Hematopoietic multipotent progenitor cell treated with erythropoietin and hydrocortisone succinate and interleukin-3 and kit ligand, for 15 days (in vitro differentiated cells): ENCODE measurements around the gene SLCO3A1.

Experiments
- DNase-seq: peaks from one replicate; pipeline ENCODE4 v3.0.0-alpha.2; 2015; ENCODE audit warnings: low spot score

Gene SLCO3A1

DNA sequence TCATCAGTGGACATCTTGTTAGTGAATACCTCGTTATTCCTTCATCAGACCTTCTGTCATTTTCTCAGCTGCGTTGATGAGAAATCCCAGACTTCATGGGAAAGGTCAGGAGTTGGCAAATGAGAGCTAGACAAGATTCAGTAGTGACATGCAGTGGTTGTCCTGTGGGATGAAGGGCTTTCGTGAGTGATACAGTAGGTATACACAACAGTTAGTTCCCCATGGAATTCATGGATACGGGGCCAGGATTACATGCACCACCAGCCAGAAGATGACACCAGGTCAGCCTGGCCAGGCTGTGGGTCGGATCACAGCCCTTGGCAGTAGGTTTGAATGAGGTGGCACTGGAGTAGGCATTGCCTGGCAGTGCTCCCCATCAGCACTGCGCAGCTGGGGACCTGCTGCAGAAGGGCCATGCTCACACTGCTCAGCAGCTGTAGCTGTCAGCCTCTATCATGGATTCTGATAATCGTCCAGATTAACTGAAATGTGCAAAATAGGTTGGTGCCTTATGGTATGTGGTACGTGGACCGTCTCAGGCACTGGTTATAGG is 150.1 kb downstream of the SLCO3A1 start:
- DNase-seq = no peak

DNA sequence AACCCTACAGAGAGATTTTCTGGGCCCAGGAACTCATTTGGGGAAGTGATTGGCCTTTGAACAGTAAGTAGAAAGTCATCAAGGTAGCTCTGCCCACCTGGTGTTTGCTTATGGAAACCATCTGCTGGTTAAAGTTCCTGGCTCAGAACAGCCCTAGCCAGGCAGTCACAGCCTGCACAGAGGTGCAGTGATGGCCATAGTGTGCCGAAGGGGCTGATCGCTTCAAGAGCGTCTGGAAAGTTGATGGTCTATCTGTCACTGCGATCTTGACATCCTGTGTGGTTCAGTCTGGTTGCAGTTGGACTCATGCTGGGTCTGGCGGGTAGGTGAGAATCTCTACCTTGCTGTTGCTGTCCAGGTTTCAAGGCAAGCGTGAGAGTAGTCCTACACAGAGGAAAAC is 151.6 kb downstream of the SLCO3A1 start:
- no peak for DNase-seq

DNA sequence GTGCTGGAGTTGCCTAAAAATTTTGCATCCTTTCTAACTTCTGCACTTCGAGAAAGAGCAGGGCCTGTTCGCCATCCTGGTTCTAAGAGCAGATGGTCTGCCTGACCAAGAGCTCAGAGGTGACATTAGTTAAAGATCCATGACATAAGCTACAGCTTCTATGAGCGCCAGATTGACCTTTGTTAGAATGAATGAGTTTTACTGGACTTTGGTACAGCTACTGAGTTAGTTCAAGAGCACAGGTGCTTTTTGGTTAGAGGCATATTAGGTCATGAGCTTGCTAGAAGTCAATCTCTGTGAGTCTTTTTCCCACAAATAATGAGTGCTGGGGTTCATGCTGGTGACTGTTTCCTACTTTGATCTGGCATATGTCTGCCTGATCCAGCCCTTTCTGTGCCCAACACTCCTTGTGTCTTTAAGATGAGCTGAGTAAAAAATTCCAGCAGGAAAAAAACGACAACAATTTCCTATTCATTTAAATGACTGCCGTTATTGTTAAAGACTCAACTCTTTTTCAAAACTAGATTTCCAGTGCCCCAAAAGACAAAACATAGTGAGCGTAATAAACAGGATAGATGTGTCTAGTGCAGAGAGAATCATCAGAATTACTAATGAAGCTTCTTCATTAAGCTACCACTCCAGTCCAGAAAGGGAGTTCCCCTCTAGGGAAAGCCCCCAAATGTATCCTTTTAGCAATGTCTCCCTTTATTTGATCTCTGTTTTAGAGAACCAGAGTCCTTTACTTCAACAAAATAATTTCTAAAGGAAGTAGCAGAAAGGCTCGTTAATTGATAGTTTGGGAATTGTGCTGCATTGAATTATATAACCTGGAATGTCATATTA is 152.9 kb downstream of the SLCO3A1 start:
- DNase-seq = no peak

DNA sequence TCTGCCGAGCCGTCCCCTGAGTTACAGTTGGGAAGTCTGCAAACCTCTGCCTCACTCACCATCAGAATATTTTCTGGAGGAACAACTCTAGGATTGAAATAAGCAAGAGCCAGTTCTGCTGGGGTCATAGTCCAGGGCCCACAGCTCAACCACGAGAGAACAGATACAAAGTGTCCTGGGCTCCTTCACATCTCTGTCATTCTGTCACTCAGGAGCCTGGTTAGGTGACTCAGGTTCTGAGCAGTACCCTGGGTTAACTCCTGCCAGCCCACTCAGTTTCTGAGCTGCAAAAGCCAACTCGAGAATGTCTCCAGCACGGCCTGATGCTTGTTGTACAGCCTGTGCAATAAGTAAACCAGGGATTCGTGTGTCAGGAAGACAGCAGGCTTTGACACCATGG is 155.7 kb downstream of the SLCO3A1 start:
- no peak for DNase-seq

DNA sequence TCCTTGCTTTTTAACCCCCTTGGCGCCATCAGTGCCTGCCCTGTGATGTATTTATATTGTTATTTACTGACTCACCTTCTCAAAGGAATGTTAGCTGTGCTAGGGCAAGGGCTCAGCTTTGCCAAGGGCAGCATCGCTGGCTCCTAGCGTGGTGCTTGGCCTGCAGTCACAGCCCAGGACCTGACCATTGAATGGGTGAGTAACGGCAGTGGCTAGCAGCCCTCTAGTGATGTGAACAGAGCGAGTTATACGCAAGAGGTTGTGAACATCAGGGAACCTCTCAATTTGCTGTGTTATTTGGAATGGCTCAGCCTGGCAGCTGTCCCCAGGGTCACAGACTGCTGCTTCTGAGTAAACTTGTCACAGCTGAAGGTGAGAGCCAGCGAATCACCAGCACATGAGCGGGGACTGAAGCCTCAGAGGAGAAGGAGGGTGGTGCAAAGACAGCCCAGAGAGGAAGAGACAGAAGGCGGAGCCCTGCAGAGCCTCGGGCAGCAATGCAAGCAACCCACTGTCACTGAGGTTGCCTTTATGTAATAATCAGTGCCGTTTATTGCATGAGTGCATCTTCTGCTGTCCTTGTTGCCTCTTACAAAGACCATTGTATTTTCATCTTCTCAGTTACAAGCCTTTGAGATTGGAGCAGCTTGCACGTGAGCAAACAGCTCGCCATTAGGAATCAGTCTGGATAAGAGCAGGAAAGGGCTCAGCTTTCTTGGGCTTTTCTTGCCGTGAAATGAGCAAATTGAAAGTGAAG is 158.3 kb downstream of the SLCO3A1 start:
- no peak for DNase-seq

DNA sequence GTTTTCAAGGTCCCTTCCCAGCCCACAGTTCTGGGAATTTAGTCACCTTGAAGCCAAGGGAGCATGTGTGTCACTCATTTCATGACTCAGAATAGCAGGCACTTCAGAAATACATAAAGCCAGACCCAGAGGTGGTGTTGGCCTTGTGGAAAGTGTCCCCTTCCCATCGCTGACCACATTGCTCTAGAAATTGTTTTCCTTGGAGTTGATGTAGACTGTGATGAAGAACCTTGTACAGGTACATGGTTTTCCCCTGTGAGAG is 158.8 kb downstream of the SLCO3A1 start:
- no peak for DNase-seq

DNA sequence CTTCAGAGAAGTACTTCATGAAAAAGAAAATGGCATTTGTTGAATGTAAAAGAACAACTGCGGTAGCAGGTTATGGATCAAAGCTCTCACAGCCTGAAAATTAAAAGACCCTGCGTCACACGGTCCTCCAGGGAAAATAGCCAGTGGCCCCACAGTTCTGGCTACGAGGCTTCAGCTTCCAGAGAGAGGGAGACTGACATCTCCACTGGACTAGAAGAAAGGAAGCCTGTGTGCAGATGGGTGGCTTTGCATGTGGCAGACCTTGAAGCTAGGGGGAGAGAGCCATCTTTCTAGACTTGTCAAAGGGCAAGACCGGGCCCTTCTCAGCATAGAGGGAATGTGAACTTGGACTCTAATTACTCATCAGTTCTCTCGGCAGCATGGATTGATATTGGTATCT is 159.4 kb downstream of the SLCO3A1 start:
- DNase-seq = no peak

DNA sequence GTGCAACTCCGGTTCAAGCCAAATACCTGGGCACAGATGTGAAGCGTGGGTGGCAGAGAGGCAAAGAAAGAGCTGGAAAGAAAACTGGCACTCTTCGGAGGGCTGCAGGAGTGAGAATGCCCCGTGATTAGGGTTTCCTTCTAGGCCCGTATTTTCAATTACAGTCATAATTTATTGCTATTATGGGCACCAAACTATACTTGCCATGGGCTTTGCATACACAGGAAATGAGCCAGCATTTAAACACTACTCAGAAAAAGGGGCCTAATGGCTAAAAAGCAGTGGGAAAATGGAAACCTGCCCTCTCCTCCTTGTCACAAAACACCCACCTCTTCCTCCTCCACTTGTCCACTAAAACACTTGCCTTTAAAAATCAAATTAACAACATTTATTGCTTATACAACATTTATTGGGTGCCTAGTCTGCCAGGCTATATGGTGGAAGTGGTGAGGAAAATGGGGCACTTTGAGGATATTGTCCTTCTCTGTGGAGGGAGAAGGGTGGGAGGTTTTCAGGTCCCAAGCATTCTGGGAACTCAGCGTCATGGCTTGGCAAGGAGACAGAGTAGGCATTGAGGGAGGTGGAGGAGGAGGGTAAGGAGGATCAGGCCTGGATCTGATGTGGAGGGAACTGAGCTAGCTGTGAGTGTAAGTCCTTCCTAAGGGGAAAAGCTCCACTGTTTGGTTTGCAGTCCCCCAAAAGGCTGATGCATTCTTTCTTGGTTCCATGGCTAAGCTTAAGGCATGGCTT is 160.9 kb downstream of the SLCO3A1 start:
- no peak for DNase-seq

DNA sequence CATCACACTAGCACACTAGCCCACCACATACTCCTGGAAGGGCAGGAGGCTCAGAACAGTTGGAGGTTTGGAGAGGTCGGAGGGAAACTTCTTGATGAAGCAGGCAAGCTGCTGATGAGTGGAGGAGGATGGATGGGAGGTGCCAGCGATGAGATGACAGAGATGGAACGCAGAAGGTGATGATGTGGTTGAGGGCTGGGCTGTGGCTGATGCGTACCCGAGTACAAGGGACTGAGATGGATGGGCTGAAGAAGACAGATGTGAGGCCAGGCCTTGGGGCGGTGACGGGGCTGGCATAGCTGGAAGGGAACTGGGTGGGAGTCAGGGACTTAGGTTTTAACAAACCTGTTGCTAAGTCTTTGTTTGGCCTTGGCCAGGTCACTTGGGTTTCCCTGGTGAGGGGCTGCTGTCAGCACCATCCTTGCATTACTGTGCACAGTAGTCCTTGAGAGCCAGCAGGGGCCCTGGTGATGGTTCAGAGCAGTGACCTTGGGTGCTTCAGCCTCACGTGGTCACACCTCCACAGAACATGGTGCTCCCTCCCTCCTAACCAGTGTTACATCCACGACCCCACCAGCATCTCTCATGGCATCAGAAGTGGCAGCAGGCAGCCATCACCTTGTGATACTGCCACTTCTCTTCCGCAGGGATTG is 164.5 kb downstream of the SLCO3A1 start:
- DNase-seq = no peak

DNA sequence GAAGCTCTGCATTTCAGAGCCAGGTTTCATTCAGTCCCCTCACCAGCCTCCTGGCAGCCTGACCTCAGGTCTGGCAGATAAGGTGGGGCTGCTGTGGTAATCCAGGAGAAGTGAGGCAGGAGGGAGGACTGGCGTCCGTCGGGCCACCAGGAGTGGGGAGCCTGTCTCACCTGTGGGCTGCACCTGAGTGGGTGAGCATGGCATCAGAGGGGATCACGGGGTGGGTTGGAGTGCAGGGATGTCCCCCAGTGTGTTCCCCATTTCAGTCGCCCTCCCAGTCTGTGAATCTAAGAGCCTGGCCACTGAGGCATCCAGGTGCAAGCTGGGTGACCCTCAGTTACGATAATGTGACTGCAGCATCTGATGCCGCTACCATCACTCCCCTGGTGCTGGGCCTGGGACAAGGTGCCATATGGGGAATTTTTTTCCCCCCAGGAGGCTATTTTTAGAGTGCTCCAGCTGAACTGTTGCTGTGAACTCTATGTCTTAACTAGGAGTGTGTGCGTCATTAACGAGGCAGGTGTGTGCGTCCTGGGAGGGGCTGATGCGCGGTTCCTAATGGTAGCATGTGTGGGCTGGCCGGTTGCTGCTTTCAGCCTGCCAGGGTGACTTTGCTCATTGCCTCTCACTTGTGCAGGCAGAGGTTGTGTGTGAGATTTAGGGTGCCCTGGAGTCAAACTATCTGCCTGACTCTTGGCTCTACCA is 165.2 kb downstream of the SLCO3A1 start:
- no peak for DNase-seq

DNA sequence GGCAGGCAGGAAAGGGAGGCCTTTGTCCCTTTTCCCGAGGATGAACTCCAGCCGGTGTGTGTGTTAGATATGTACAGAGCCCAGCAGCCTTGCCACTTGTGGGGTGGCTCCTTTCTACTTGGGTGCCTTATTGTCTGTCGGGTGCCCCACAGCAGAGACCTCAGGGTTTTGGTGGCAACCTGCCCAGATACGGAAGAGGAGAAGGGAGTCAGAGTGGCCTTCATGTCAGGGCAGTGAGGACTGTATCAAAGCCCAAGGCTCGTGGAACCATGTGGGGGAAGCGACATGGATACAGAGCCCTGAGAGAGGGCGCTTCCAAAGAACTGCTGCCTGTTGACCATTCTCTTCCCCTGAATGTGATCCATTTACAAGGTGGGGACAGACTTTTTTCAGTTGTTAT is 166.2 kb downstream of the SLCO3A1 start:
- DNase-seq = no peak

DNA sequence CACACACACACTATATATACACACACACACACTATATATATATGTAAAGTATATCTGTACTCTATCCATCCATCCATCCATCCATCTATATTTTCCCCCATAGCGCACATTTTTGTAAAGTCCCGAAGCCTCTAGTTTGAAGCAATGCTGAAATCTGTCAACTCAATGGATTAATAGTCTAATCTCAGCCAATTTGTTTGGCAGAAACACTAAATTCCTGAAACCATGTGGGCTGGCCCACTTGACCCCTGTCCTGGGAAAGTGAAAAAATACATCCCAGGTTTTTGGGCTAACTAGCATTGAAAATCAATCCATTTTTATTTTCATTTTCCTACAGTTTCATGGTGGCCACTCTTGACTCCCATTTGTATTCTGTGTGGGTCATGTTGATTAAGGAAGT is 166.7 kb downstream of the SLCO3A1 start:
- no peak for DNase-seq

DNA sequence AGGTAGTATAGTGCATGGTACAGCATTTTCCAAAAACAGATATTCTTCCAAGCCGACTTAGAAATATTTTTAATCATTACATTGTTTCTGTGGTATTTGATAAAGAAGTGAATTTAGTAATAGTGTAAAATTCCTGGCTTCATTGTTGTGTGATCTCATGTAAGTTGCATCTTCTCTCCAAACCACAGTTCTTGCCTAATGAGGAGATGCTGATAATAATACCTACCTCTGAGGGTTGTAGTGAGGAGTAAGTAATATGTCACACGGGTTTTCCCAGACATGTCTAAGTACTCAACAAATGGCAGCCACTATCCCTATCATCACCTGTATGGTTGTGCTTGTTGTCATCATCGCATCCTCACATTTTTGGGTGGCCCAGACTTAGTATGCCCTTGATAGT is 167.3 kb downstream of the SLCO3A1 start:
- DNase-seq = no peak

DNA sequence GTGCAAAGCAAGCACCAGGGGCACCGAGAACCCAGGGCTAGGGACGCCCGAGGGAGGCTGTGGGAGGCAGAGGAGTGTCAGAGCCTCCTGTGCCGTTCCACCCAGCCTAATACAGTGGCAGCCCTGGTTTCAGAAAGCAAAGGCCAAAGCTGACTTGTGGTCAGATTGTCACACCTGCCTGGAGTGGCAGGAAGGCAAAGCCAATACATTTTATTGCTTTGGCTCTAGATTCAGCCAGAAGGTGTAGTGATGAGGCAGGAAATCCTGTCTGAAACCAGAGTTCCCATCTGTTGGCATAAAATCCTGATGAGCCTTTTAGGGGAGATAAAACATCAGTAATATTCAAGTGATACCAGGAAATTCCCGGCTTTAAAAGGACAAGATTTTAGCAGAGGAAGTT is 168.3 kb downstream of the SLCO3A1 start:
- no peak for DNase-seq

DNA sequence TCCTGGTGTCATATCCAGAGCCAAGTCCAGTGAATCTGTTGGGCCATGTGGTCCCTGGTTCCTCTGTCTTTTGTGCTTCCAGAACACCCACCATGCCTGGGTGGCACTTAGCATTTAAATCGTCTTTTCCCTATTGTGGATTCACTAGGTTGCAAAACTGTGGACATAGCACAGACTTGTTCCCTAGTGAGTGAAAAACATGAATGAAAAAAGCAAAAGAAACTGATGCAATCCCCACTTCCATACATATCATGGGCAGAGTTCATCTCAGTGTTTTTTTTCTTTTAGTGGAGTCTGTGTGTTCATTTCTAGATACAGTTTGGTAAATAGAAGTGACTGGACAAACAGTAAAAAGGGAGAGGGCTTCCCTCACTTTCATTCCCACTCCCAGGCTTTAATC is 170.5 kb downstream of the SLCO3A1 start:
- no peak for DNase-seq

DNA sequence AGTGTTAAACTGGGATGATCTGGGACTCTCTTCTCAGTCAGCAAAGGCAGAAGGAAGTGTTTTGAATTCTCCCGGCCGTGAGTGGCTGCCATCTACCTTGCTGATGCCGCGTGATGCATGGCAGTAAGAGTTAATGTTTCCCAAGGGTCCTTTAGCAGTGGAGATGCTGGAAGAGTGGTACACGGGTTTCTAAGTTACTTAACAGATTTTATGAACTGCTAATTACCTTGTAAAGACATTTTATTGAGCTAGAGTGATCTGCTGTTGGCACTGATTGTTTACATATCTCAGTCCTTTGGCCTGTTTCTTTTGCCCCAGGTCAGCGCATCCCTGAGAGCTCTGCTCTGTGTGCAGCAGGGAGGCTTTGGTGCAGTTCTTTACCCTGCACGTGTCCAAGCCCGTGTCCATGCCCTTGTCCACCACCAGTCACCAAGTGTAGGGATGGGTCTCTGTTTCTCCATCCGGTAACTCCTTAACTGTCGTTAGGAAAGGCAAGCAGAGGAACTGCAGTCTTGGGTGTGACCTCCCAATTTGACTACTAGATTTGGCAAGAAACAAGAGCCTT is 172.3 kb downstream of the SLCO3A1 start:
- no peak for DNase-seq

DNA sequence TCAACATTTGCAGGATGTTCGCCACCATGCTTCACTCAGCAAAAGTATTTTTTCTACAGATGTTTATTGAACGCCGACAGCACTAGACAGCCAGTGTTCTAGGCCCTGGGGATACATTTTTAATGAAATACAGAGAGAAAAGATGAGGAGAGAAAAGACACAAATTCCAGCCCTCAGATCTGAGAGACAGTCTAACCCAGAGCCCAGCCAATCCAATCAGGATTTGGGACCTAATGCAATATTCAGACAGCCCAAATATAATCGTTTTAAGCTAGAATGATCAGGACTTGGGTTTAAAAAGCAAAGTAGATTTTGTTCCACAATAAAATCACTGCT is 174.8 kb downstream of the SLCO3A1 start:
- DNase-seq = no peak

DNA sequence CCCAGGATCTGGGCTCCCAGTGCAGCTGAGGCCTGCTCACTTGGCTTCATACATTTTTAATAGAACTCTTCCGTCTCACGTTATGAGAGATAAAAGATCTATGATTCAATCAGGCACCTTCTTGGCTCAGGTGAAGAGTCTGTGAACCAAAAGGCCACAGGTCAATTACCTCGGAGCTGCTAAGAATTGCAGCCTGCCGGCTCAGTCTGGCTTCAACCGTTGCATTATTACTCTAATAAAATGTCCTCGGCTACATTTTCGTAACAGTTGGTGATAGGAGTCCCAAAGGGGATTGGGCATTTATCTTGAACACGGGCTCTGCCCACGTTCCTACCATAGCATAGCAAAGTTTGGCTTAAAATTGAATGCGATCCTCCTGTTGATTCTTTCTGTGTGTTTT is 176.3 kb downstream of the SLCO3A1 start:
- DNase-seq = no peak

DNA sequence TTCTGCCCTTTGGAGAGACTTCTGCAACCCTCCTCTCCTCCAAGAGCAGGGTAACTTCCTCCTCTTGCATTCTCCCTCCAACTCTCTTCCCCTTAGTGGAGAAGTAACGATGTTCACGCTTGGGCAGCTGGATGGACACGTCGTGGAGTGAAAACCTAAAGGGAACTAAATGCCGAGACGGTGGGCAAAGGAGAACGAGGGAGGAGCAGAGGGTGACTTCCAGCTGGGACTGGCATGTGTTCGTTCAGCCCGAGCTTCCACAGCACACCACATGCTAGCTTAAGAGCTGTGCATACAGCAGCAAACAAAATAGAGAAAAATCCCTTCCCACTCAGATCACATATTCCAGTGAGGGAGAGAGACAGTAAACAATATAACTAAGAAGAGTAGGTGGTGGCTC is 179.8 kb downstream of the SLCO3A1 start:
- no peak for DNase-seq

DNA sequence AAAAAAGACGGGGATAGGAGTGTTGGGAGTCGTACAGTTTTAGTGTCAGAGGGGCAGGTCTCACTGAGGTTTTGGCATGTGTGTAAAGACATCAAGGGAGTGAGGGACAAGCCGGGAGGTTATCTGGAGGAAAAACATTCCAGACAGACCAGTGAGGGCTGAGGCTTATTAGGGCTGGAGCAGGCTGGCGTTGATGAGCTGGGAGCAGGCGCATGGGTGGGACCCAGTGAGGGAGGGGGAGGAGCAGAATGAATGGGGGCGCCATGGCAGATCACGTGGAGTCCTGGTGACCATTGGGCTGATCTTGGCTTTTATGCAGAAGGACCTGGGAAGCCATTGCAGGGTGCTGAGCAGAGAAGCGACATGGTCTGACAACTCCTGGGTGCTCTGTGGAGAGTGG is 180.2 kb downstream of the SLCO3A1 start:
- DNase-seq = no peak

DNA sequence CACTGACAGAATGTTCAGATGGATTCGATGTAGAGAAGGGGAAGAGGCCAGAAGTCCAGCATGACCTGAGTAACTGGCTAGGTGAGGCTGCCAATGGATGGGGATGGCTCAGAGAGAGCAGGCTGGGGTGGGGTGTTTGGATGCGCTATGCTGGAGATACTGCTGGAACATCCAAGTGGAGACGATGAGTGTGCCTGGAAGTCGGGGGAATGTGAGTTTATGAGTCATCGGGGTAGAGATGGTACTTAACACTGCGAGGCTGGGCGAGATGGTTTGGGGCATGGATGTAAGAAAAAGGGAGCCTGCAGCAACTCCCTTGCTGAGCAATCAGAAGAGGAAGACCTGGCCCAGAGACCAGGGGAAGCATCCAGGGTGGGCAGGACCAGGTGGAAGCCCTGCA is 180.7 kb downstream of the SLCO3A1 start:
- DNase-seq = no peak

DNA sequence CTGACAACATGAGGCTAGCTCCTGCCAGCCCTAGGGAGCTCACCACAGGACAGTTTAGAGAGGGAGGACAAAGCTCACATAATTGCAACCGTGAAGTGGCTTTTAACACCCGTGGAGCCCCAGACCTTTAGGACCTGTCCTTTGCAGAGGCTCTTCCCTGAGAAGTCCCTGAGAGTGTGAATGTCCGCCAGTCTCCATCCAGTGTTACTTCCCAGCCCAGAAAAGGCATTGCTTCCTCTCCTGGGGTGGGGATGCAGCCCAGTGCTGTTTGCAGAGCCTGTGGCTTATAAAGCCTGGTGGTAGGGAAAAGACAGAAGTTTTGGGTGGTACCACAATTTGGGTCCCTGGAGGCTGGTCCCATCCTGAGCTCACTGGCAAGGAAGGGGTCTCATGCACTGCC is 182.0 kb downstream of the SLCO3A1 start:
- DNase-seq = no peak
